H1 (cell line): ENCODE data around the gene SRGAP3. TPM values are rescaled to one million over a fixed set of nuclear protein-coding genes. Genes with fewer than 3 reads are reported as not detected.

Source experiments
- CEBPB ChIP-seq: IDR thresholded peaks from 2 replicates; pipeline ENCODE4 v1.6.1; 2012; ENCODE audit warnings: low read depth, low read length
- EP300 ChIP-seq, 2 experiments: IDR thresholded peaks; 1 replicate in 1 of 2; 2 replicates in 1 of 2; pipeline ENCODE4 v1.6.1; 2011 to 2012; ENCODE audit warnings: low read depth in 2 of 2, low read length in 2 of 2, mild to moderate bottlenecking in 2 of 2, borderline replicate concordance in 1 of 2, inconsistent platforms in 1 of 2, moderate library complexity in 1 of 2
- HDAC2 ChIP-seq, 2 experiments: fragments of 300-600 bp in 1 of 2; sonication (generic) in 1 of 2; IDR thresholded peaks; 2 replicates each; pipeline ENCODE4 v1.6.1; 2011 to 2012; ENCODE audit warnings: low read depth in 2 of 2, low read length in 2 of 2, mild to moderate bottlenecking in 2 of 2, moderate library complexity in 2 of 2, borderline replicate concordance in 1 of 2, inconsistent platforms in 1 of 2
- KDM1A ChIP-seq: fragments of 200-600, 300-600 bp; sonication (generic); IDR thresholded peaks from 2 replicates; pipeline ENCODE4 v1.7.1; 2016; ENCODE audit warnings: mild to moderate bottlenecking, low read length, borderline replicate concordance
- POLR2A ChIP-seq, 2 experiments: IDR thresholded peaks; 1 replicate in 1 of 2; 2 replicates in 1 of 2; pipeline ENCODE4 v1.6.1; 2011; ENCODE audit warnings: low read depth in 2 of 2, low read length in 2 of 2, mild to moderate bottlenecking in 2 of 2; ENCODE audit errors: control extremely low read depth in 1 of 2
- POU5F1 ChIP-seq: IDR thresholded peaks from 2 replicates; pipeline ENCODE4 v1.6.1; 2011; ENCODE audit warnings: low read depth, mild to moderate bottlenecking, low read length, moderate library complexity
- RAD21 ChIP-seq, 2 experiments: IDR thresholded peaks in 1 of 2; conservative IDR thresholded peaks in 1 of 2; 2 replicates each; pipeline ENCODE4 v1.6.1; 2011; ENCODE audit warnings: low read depth in 2 of 2, low read length in 2 of 2, improper control_type of control experiment in 1 of 2, inconsistent platforms in 1 of 2, mild to moderate bottlenecking in 1 of 2, moderate library complexity in 1 of 2
- TEAD4 ChIP-seq: IDR thresholded peaks from 2 replicates; pipeline ENCODE4 v1.6.1; 2012; ENCODE audit warnings: low read depth, low read length, inconsistent platforms, mixed read lengths
- polyA plus RNA-seq, 7 experiments: library from polyadenylated mRNA; depleted of rRNA in 3 of 7; stranded (reverse) in 5 of 7; unstranded in 2 of 7; fragments of >200 nt in 5 of 7; fragments of 200-250 nt in 2 of 7; gene quantifications; 1 replicate in 5 of 7; 2 replicates in 1 of 7; 4 replicates in 1 of 7; pipeline versions ENCODE4 v1.2.1 to v1.2.3, GENCODE V29; 2011 to 2013; ENCODE audit warnings: missing spikeins in 2 of 7, mixed read lengths in 2 of 7
- total RNA-seq: library from RNA; stranded (reverse); fragmentation: NEBNext Ultra II Directional; extraction: Animal tissue kit (Norgen Biotek cat#: 25700); gene quantifications from 2 replicates; pipeline ENCODE4 v1.2.1, GENCODE V29; 2021

SRGAP3 gene
- total and polyA plus RNA-seq, 2 of the 8 experiments (the other 6 are each of a cell fraction or from before 2014, with no cell fraction given) = 5.8 to 11.4 TPM

GRCh38 chr3:9102240-9102981 lies 147.0 kb downstream of the SRGAP3 start (continued):
- TF ChIP-seq POLR2A (IDR thresholded peaks at IDR 0.05; ENCODE audit: control extremely low read depth in 1 of 2, low read depth in 2 of 2, low read length in 2 of 2) (peak in 1 of 2 experiments; percentile 55; a peak in 1 of 3 replicates), EP300 (IDR thresholded peaks at IDR 0.05; ENCODE audit: borderline replicate concordance in 1 of 2, low read depth in 2 of 2, low read length in 2 of 2) (peak in 1 of 2 experiments; percentile 50; a peak in 1 of 3 replicates), CEBPB (peak; percentile 92), HDAC2 (IDR thresholded peaks at IDR 0.05; ENCODE audit: borderline replicate concordance in 1 of 2, low read depth in 2 of 2, low read length in 2 of 2) (peak in 1 of 2 experiments; percentile 100; a peak in 2 of 4 replicates), POU5F1 (peak; percentile 70), KDM1A (peak; percentile 99), RAD21 (IDR thresholded peaks at IDR 0.05 in 1 of 2, conservative IDR thresholded peaks at IDR 0.05 in 1 of 2; ENCODE audit: low read depth in 2 of 2, low read length in 2 of 2) (peak in 1 of 2 experiments; percentile 26; a peak in 3 of 4 replicates), TEAD4 (no peak)
